ENCODE data around the gene GPR6.

DNA sequence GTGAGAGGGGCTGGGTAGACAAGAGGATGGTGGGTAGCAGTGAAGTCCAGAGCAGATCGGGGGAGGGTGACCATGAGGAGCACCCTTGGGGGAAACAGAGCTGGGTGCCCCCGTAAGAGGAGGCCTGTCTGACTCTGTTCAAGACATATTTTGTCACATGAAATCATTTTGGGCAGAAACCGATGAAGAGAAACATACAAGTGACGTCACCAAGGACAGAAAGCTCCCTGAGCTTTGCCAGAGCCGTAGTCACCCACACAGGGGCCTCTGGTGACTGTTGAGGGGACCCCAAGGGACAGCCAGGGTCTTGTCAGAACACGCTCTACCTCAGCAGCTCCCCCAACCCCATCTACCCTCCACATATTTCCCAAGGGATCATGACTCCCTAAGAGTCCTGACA, 39.2 kb downstream of the GPR6 start:
- TF ChIP-seq, protein P1, sequence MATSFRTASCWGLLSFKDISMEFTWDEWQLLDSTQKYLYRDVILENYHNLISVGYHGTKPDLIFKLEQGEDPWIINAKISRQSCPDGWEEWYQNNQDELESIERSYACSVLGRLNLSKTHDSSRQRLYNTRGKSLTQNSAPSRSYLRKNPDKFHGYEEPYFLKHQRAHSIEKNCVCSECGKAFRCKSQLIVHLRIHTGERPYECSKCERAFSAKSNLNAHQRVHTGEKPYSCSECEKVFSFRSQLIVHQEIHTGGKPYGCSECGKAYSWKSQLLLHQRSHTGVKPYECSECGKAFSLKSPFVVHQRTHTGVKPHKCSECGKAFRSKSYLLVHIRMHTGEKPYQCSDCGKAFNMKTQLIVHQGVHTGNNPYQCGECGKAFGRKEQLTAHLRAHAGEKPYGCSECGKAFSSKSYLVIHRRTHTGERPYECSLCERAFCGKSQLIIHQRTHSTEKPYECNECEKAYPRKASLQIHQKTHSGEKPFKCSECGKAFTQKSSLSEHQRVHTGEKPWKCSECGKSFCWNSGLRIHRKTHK (tag by site-specific recombination; IDR thresholded peaks at IDR 0.05) = no peak
- TF ChIP-seq RBAK (tag by site-specific recombination; IDR thresholded peaks at IDR 0.05) (no peak), ZNF169 (tag by site-specific recombination; IDR thresholded peaks at IDR 0.05) (no peak), CTCF (tag by site-specific recombination; IDR thresholded peaks at IDR 0.05) (no peak), MYNN (tag by site-specific recombination; IDR thresholded peaks at IDR 0.05; ENCODE audit: borderline replicate concordance) (no peak), SP3 (tag by site-specific recombination; IDR thresholded peaks at IDR 0.05) (no peak), ZNF350 (tag by site-specific recombination; IDR thresholded peaks at IDR 0.05) (no peak), YY1 (tag by site-specific recombination; IDR thresholded peaks at IDR 0.05) (no peak), PATZ1 (tag by site-specific recombination; IDR thresholded peaks at IDR 0.05) (no peak)
